Stimulated activated naive CD4-positive, alpha-beta T cell treated with Interleukin-2 at 50 U/mL for 16 hours (primary cell): ENCODE data around the gene TBCD.
"Not testable (repeated sequence)": the region's sequence is repeated elsewhere in the genome, so short reads cannot be mapped to it uniquely, and the experiment has no call there.

Source experiments
- DNase-seq: peaks from one replicate; lab custom pipeline; 2025; lab: John Stamatoyannopoulos, UW

The TBCD gene

DNA sequence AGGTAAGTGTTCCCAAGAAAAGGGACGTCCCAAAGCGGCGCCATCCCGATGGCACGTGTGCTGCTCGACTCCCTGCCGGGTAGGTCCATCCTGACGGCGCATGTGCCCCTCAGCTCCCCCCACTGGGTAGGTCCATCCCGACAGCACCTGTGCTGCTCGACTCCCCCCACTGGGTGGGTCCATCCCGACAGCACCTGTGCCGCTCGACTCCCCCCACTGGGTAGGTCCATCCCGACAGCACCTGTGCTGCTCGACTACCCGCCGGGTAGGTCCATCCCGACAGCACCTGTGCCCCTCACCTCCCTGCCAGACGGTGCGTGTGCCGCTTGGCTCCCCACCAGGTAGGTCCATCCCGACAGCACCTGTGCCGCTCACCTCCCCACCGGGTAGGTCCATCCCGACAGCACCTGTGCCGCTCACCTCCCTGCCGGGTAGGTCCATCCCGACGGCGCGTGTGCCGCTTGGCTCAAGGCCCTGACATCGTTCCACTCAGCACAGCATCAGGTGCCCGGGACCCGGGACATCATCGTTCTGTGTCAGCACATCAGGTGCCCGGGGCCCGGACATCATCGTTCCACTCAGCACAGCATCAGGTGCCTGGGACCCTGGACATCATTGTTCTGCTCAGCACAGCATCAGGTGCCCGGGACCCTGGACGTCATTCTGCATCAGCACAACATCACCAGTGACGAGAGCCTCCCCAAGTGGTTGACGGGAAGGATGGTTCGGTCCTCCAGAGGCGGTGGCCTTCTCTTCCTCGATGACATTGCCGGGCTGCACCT, 22.2 kb upstream of the TBCD start:
- no peak for DNase-seq

DNA sequence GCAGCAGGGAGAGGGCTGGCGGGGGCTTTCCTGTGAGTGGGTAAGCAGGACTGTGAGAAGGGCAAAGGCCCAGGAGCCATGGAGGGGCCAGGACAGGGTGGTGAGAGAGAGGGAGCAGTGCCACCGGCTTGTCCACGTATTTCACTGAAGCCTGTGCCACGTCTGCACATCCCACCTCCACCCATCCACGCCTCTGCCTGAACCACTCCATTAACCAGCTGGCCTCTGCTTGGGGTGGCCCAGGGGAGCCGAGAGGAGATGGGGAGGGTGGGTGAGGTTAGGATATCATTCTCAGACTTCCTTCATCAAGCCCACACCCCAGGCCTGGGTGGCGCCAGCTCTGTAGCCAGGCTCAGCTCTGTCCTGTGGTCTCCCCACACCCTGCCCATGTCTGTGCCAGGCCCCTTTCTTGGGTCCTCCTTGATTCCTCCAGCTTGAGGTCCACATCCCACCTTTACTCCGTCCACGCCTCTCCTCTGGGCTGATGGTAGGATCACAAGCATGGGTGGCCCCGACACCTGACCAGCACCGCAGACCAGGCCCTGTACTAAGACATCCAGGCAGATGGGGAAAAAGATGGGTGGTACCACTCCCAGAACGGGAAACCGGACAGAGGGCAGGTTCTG, 19.6 kb upstream of the TBCD start:
- DNase-seq: no peak

DNA sequence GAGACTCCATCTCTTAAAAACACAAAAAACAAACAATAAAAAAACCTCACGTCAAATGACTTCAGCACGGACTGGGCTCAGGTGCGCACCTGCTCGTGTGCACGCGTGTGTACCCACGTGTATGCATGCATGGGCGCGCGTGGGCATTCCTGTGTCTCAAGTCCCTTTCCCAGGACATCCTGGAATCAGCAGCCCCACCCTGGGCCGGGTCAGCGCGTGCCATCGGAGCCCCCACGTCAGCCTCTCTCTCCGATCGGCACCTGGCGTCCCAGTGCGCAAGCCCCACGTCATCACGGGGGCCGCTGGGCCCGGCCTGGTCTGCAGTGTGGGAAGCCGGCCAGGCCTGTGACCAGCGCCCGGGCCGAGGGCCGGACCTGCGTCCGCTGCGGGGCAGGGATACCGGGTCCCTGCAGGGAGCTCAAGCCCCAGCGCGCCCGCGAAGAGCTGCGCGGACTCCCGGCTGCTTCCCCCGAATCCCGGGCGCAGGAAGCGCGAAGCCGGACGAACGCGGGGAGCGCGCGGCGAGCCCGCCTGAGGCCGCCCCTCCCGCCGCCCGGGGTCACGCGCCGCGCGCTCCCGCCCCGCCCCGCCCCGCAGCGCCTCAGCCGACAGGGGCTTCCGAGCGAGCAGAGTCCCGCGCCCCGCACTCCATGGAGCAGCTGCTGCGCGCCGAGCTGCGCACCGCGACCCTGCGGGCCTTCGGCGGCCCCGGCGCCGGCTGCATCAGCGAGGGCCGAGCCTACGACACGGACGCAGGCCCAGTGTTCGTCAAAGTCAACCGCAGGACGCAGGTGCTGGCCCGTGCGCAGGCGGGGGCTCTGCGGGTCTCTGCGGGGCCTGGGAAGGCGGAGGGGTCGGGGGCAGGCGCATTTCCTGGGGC, 16.6 kb upstream of the TBCD start, which contains the start of gene FN3K:
FN3K (plus strand) TSS at position 629 of the 880 bp plus-strand sequence; CDS start at position 651, 22 bp downstream.
- no peak for DNase-seq

DNA sequence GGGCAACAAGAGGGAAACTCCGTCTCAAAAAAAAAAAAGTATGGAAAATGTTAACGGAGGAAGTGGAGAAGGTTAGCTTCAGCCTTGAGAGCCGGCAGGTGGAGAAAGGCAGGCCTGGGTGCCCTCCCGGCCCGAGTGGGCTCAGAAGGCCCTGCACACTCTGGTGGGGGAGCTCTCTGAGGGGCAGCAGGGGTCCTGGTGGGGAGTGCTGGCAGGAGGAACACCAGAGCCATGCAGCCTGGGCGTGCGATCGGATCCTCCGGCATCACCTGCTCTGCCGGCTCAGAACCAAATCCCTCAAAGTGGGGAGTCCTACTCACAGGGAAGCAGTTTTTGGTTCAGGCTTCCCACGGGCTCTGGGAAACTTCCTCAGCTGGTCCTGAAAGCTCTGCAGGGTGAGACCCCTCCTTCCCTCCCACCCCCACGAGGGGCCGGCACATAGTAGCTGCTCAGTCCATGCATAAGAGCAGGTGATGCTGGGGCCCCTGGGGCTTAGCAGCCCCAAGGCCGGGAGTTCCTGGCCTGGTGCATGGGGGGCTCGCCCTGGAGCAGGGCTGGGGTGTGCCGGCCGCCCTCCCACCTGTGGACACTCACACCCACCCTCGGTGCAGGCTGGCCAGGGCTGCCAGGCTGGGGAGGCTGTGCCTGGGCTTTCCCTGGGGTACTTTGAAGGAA, 15.2 kb upstream of the TBCD start:
- DNase-seq: no peak

DNA sequence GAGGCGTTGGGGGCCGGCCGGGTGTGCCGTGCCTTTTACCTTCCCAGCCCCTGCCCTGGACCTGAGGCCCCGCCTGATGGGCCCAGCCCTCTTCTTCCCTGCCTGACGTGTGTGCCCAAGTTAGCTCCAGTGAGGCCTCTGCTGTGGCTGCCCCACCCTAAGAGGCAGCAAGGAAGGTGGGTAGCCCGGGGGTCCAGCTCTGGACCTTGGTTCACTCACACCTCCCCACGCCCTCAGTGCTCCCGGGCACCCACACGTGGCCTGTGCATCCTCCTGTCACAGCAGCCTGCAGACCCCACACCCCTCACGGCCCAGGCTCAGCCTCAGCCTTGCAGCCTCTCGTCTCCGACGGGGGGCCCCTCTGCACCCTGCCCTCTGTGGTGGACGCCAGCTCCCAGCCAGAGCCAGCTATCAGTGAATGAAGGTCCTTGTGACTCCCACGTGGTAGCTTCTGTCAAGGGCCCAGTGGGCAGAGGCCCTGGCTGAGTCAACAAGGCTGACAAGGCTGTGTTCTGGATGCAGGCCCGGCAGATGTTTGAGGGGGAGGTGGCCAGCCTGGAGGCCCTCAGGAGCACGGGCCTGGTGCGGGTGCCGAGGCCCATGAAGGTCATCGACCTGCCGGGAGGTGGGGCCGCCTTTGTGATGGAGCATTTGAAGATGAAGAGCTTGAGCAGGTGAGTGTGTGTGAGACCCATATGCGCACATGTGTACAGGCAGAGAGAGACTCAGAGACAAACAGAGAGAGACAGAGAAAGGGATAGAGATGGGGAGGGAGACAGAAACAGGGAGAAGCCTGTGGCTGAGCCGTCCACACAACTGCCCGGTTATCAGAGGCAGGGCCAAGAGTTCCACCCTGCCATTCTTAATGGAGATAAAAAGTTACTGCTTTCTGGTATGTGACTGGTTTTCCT, 13.6 kb upstream of the TBCD start:
- no peak for DNase-seq

DNA sequence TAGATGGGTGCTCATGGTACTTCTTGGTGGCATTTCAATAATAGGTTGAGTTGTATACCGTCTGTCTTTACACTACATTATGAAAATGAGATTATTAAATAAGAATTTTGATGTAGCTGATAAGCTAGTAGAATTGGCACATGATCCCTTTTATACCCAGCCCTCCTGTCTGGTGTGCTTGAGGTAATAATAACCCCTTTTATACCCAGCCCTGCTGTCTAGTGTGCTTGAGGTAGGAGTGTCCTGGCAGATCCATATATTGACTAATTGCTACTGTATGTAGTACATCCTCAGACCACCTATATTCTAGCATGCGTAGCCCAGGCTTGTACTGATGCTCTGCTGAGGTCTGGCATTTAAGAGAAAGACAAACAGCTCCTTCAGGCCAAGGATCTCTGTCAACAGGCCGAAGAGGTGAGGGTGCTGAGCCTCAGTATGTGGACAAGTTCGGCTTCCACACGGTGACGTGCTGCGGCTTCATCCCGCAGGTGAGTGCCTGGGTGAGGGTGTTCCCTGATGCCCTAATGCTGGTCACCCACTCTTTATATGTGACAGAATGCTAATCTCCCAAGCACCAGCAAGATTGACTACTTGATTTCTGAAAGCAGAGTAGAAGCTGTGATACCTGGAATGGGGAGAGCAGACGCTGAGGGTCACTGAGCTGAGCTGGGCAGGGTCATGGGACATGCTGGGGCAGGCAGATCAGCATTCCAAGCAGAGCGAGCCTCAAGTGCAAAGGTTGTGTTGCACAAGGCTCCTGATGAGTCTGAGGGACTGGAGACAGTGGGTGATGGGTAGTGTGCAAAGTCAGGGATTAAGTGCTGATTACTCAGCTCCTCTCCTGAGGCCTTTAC, 10.7 kb upstream of the TBCD start:
- DNase-seq: no peak

DNA sequence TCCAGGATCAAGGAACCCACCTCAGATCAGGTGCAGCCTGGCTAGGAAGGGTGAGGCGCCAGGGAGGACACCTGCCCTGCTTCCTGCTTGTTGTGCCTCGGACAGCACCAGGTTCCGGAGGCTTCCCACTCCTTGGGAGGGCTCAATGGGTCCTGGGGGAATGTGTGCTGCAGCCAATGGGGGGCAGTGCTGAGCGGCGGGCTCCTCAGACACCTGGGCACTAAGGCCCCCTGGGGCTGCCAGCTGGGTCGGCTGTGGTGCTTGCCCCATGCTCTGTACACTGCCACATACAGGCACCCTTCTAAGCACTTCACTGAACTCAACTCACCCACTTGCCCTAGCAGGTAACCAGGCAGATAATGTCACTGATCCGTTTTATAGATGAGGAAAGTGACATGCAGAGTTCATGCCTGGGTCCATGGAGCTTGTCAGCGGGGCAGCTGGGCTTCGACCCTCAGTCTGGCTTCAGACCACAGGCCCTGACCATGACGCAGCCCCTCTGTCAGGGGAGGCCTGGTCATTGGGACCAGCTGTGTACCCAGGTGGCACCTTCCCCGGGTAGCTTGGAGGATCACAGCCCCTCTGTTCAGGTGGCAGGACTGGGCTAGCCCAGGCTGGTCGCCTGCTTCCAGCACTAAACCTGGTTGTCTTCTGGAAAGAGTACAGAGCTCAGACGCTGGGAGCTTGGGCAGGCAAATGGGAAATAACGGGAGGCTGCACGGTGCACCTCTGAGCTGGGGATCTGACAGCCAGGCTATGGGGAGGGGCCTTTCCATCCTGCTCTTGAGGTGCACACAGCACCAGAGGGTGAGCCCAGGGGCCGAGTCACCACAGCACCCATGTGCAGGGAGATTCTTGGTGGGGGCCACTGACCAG, 8.3 kb upstream of the TBCD start:
- DNase-seq: no peak

DNA sequence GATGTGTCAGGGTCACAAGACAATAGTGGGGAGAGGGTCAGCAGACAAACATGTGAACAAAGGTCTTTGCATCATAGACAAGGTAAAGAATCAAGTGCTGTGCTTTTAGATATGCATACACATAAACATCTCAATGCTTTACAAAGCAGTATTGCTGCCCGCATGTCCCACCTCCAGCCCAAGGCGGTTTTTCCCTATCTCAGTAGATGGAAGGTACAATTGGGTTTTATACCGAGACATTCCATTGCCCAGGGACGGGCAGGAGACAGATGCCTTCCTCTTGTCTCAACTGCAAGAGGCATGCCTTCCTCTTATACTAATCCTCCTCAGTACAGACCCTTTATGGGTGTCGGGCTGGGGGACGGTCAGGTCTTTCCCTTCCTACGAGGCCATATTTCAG, 7.1 kb upstream of the TBCD start:
- not testable (repeated sequence) for DNase-seq

DNA sequence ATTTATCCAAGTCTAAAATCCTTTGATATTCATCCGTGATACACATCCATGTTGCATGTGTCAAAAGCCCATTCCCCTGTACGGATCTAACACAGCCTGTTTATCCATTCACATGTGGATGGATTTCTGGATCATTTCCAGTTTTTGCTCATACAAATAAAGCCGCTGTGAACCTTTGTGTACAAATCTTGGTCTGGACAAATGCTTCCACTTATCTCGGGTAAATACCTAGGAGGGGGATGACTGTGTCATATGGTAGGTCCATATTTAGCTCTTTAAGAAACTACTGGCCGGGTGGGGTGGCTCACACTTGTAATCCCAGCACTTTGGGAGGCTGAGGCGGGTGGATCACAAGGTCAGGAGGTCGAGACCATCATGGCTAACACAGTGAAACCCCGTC, 6.3 kb upstream of the TBCD start:
- DNase-seq: no peak

DNA sequence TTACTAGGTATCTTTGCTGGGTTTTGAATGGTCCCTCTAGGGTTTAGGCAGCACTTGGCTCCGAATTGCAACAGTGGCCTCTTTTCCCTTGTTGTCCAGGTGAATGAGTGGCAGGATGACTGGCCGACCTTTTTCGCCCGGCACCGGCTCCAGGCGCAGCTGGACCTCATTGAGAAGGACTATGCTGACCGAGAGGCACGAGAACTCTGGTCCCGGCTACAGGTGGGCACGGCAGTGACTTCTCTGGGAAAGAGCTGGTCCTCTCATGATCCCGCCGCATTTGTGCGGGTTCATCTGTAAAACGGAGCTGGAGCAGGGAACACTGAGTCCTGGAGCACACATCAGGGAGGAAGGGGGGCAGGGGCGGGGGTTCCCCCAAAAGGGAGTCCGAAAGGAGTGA, 3.1 kb upstream of the TBCD start:
- DNase-seq: no peak

DNA sequence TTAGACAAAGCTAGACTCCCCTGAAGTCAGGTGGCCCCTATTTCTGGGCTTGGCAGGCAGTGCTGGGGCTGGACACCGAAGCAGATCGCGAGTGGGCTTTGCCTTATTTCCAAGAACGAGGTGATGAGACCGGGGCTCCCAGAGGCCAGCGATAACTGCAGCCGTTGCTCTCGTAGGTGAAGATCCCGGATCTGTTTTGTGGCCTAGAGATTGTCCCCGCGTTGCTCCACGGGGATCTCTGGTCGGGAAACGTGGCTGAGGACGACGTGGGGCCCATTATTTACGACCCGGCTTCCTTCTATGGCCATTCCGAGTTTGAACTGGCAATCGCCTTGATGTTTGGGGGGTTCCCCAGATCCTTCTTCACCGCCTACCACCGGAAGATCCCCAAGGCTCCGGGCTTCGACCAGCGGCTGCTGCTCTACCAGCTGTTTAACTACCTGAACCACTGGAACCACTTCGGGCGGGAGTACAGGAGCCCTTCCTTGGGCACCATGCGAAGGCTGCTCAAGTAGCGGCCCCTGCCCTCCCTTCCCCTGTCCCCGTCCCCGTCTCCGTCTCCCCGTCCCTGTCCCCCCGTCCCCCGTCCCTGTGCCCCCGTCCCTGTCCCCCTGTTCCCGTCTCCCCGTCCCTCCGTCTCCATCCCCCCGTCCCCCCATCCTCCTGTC, 1.5 kb upstream of the TBCD start:
- DNase-seq: no peak

DNA sequence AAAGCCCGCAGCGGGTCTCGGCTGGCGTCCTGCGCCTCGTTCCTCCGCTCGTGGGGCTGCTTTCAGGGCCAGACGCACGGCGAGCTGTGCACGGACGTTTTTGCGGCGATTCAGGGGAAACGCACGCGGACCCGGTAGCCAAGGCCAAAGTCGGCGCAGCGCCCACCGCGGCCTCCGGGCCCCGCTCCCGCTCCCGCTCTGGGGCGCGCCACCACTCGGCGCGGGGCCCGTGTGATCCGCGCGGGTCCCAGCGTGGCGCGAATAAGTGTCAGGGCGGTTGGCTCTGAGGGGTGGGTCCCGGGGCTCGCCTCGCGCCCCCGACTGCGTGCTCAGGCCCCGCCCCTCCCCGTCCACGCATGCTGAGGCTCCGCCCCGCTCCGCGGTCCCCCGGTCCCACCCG, 694 bp upstream of the TBCD start:
- DNase-seq: no peak

DNA sequence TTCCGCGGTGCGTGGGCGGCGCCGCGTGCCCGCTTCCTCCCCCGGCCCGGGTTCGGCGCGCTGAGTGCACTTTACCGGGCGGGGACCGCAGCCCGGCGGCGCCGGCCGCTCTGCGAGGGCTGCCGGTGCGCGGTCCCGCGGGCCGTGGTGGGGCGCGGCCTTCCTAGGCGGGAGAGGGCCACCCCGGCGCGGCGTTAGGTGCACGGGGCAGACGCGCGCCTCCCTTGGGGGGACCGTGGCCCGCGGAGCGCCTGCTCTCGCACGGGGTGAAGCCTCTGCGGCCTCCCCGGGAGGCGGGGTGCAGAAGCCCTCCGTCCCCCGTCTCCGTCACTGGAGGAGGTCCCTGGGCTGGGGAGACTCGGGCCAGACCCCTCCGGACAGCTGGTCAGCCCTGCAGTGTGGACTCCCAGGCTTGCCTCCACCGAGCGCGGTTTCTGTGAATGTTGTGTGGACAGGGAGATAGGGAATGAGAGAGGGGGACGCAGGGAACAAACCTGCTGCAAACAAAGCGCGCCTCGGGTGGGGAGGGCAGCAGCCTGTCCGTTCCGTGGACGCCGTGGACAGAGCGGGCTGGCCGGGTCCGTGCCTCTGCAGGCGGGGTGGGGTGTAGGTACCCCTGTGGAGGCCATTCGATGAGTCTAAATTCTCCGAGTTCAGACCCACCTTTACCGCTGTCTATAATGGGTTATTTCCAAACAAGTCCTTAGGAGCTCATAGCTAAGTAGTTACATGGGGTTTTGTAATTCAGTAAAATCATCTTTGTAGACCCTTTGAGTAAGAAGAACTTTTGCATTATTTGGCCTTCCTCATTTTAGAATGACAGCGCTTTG, 721 bp downstream of the TBCD start:
- DNase-seq: no peak

DNA sequence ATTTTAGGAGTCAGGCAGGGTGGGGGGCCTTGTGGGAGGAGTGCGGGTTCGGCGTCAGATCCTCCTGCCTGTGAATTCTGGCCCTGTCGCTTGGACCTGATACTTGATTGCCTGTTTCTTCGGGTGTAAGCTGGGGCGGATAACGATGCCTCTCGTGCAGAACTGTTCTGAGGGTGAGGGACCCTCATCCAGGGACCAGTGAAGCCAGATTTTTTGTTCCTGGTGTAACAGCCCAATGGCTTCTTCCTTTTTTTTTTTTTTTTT, 1.3 kb downstream of the TBCD start:
- DNase-seq: no peak

DNA sequence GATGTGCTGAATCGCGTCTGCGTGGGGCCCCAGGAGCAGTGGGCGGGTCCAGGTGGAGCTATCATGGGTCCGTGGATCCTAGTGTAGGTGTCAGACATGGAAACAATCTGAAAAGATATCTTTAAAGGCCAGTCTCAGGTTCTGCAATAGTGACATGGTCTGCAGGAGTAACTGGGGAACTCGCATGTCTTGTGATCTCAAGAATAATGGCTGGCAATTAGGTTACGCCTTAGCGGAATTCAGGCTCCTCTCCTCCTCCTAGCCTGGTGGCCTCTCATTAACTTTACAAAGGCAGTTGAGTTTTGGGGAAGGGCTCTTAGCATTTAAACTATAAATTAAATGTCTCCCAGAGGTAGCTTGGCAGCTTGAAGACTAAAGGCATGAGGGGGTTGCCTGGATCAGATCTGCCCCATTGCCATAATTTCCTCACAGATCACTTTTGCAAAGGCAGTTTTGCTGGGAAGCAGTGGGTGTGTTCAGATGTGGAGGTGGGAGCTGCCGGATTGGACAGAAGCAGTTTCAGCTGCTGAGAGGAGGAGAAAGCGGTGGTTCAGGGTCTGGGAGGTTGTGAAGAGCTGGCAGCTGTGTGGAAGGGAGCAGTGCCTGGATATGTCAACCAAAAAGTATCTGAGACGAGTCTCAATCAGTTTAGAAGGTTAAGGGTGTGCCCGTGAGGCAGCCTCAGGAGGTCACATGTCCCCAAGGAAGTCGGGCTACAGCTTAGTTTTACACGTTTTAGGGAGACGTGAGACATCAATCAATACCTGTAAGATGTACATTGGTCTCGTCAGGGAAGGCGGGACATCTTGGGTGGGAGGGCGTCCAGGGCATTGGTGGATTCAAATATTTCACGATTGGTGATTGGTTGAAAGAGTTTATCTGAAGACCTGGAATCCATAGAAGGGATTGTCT, 2.7 kb downstream of the TBCD start:
- no peak for DNase-seq

DNA sequence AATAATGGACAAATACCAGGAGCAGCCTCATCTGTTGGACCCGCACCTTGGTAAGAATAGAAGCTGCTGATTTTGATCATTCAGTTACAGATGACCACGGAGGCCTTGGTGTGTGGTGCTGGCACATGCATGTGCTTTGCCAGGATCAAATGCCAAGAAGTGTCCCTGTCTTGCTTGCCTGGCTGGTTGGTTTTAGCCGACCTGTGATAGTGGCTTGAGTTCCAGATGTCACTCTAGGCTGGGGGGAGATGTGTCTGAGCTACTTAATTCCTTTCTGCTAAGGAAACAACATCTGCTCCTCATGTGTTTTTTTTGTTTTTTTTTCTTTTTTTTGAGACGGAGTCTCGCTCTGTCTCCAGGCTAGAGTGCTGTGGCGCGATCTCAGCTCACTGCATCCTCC, 4.3 kb downstream of the TBCD start:
- no peak for DNase-seq

DNA sequence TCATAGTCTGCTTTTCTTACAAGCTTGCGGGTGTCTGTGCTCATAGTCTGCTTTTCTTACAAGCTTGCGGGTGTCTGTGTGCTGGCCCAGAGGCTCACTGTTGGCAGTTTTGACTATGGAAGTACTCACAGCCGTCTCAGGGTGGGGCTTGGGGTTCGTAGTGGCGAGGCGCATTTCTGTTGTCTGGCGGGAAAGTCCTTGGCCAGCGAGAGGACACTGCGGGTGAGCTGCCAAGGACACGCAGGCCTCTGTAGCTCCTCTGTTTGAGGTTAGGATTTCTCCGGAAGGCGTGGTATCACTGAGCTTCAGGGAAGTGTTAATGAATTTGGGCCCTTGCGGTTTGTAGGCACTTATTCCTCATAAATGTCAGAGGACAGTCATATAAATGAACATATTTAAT, 13.5 kb downstream of the TBCD start:
- DNase-seq: no peak
